Measurements from ENCODE around the gene EVI2B. TPM values are rescaled to one million over a fixed set of nuclear protein-coding genes. Genes with fewer than 3 reads are reported as not detected.

The EVI2B gene
- total RNA-seq, 1 experiment from 2014 or later = 0.20 TPM

DNA sequence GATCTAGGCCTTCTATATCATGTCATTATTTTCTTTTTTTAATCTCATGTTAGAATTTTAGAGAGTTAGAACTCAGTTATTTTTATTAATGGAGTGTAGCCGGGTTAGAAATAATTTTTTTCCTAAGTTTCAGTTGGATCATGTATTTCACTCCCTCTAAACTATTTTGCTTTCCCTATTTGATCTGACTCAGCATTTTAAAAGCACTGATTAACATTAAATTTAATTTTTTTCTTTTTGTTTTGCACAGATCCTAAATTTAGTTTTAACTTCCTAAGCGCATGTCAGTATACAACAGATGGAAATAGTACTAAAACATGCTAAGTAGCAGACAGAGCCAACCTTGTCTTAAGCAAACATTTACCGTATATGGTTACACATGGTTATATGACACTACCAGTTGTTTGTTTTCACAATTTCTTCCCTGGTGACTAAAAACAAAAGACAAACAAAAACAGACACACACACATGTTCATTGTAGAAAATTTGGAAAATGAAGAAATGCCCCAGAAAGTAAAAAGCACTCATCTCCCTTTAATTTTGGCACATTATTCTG is 44.1 kb upstream of the EVI2B start:
- ChIA-PET POLR2A (no interaction called here), RAD21 (ENCODE audit: low non-redundant PET in 1 of 2, low total read pairs in 2 of 2, uncharacterized antibody in 2 of 2, unreplicated experiment in 2 of 2) (no interaction called here), CTCF (no interaction called here)
- H3K79me2 ChIP-seq (ENCODE audit: insufficient read depth, low read length) = no peaks in the 10 kb centered on the region
- no peaks in the 10 kb centered on the region for H4K20me1 ChIP-seq (ENCODE audit: insufficient read depth)
- no peaks in the 10 kb centered on the region for H3K9me3 ChIP-seq (ENCODE audit: control insufficient read depth in 1 of 2, insufficient read depth in 1 of 2, low read depth in 1 of 2, low read length in 2 of 2)
- no peaks in the 10 kb centered on the region for H3K9me2 ChIP-seq (ENCODE audit: insufficient read depth)
- H3K4me2 ChIP-seq (ENCODE audit: low read length) = no peak overlapping the region
- H2AFZ ChIP-seq (ENCODE audit: low read depth, low read length, poor library complexity, severe bottlenecking) = no peak overlapping the region
- no peak overlapping the region for H3K27ac ChIP-seq (ENCODE audit: low read depth, low read length)
- H3K27me3 ChIP-seq (ENCODE audit: insufficient read depth, low read length) = no peaks in the 10 kb centered on the region
- ATAC-seq (no peak), DNase-seq (ENCODE audit: low read depth, low spot score) (no peak)
- no peaks in the 10 kb centered on the region for H3K4me1 ChIP-seq (ENCODE audit: control insufficient read depth in 1 of 2, insufficient read depth in 2 of 2, low read length in 2 of 2)
- TF ChIP-seq, protein P1, sequence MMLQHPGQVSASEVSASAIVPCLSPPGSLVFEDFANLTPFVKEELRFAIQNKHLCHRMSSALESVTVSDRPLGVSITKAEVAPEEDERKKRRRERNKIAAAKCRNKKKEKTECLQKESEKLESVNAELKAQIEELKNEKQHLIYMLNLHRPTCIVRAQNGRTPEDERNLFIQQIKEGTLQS (IDR thresholded peaks at IDR 0.05) = no peak
- no peak for TF ChIP-seq TCF7L2 (IDR thresholded peaks at IDR 0.05; ENCODE audit: borderline replicate concordance, extremely low read depth, insufficient read depth, insufficient read length)
- TF ChIP-seq CBX3 (IDR thresholded peaks at IDR 0.05; ENCODE audit: low read depth) = no peak
- TF ChIP-seq EZH2 (IDR thresholded peaks at IDR 0.05) = no peak
- TF ChIP-seq SIN3A (IDR thresholded peaks at IDR 0.05; ENCODE audit: low read depth) = no peak
- no peak for TF ChIP-seq RAD21 (IDR thresholded peaks at IDR 0.05; ENCODE audit: low read depth)
- no peak for TF ChIP-seq FOSL1 (IDR thresholded peaks at IDR 0.05; ENCODE audit: low read depth)
- no peak for TF ChIP-seq SP1 (IDR thresholded peaks at IDR 0.05; ENCODE audit: low read depth)
- H3K36me3 ChIP-seq (ENCODE audit: control insufficient read depth in 1 of 2, insufficient read depth in 2 of 2, low read length in 2 of 2) = peaks cover 15 to 22% of the 10 kb centered on the region in 2 experiments
- intact Hi-C loops (cut with micrococcal nuclease) = no loop called here
- BruUV-seq (replicated peaks) = no TSS peak
- H3K9ac ChIP-seq (ENCODE audit: low read length) = no peak overlapping the region
- H3K4me3 ChIP-seq (replicated peaks in 1 of 2; ENCODE audit: low read depth in 1 of 2, low read length in 2 of 2) = no peak overlapping the region

GRCh38 chr17:31357091-31357490 is 43.2 kb upstream of the EVI2B start:
- H2AFZ ChIP-seq (ENCODE audit: low read depth, low read length, poor library complexity, severe bottlenecking) = no peak overlapping the region
- no peaks in the 10 kb centered on the region for H3K79me2 ChIP-seq (ENCODE audit: insufficient read depth, low read length)
- H3K36me3 ChIP-seq (ENCODE audit: control insufficient read depth in 1 of 2, insufficient read depth in 2 of 2, low read length in 2 of 2) = peaks cover 22 to 23% of the 10 kb centered on the region in 2 experiments
- H3K27me3 ChIP-seq (ENCODE audit: insufficient read depth, low read length) = no peaks in the 10 kb centered on the region
- intact Hi-C loops (cut with micrococcal nuclease) = no loop called here
- no TSS peak for BruUV-seq (replicated peaks)
- no peaks in the 10 kb centered on the region for H4K20me1 ChIP-seq (ENCODE audit: insufficient read depth)
- no peaks in the 10 kb centered on the region for H3K4me1 ChIP-seq (ENCODE audit: control insufficient read depth in 1 of 2, insufficient read depth in 2 of 2, low read length in 2 of 2)
- ChIA-PET POLR2A (no interaction called here), CTCF (no interaction called here), RAD21 (ENCODE audit: low non-redundant PET in 1 of 2, low total read pairs in 2 of 2, uncharacterized antibody in 2 of 2, unreplicated experiment in 2 of 2) (no interaction called here)
- no peak overlapping the region for H3K27ac ChIP-seq (ENCODE audit: low read depth, low read length)
- ATAC-seq (no peak), DNase-seq (ENCODE audit: low read depth, low spot score) (no peak)
- H3K4me3 ChIP-seq (replicated peaks in 1 of 2; ENCODE audit: low read depth in 1 of 2, low read length in 2 of 2) = no peak overlapping the region
- no peaks in the 10 kb centered on the region for H3K9me2 ChIP-seq (ENCODE audit: insufficient read depth)
- no peaks in the 10 kb centered on the region for H3K9me3 ChIP-seq (ENCODE audit: control insufficient read depth in 1 of 2, insufficient read depth in 1 of 2, low read depth in 1 of 2, low read length in 2 of 2)
- no peak overlapping the region for H3K9ac ChIP-seq (ENCODE audit: low read length)
- no peak overlapping the region for H3K4me2 ChIP-seq (ENCODE audit: low read length)
- TF ChIP-seq EZH2 (IDR thresholded peaks at IDR 0.05) (no peak), SP1 (IDR thresholded peaks at IDR 0.05; ENCODE audit: low read depth) (no peak), JUND (IDR thresholded peaks at IDR 0.05) (no peak), SIN3A (IDR thresholded peaks at IDR 0.05; ENCODE audit: low read depth) (no peak), ZNF274 (IDR thresholded peaks at IDR 0.05; ENCODE audit: low read depth, low read length) (no peak), ELF1 (IDR thresholded peaks at IDR 0.05; ENCODE audit: borderline replicate concordance, low read depth) (no peak), EGR1 (IDR thresholded peaks at IDR 0.05; ENCODE audit: low read depth) (no peak), YY1 (IDR thresholded peaks at IDR 0.05; ENCODE audit: extremely low read depth, insufficient replicate concordance, low read depth, low read length) (no peak), FOSL1 (IDR thresholded peaks at IDR 0.05; ENCODE audit: low read depth) (no peak), CEBPB (IDR thresholded peaks at IDR 0.05; ENCODE audit: low read depth) (no peak), MAX (IDR thresholded peaks at IDR 0.05) (no peak), POLR2AphosphoS5 (IDR thresholded peaks at IDR 0.05; ENCODE audit: low read depth, low read length) (no peak), POLR2A (IDR thresholded peaks at IDR 0.05; ENCODE audit: borderline replicate concordance, extremely low read depth, insufficient read depth, insufficient read length) (no peak)
- TF ChIP-seq, protein P1 (IDR thresholded peaks at IDR 0.05) = no peak
- TF ChIP-seq, protein P2, sequence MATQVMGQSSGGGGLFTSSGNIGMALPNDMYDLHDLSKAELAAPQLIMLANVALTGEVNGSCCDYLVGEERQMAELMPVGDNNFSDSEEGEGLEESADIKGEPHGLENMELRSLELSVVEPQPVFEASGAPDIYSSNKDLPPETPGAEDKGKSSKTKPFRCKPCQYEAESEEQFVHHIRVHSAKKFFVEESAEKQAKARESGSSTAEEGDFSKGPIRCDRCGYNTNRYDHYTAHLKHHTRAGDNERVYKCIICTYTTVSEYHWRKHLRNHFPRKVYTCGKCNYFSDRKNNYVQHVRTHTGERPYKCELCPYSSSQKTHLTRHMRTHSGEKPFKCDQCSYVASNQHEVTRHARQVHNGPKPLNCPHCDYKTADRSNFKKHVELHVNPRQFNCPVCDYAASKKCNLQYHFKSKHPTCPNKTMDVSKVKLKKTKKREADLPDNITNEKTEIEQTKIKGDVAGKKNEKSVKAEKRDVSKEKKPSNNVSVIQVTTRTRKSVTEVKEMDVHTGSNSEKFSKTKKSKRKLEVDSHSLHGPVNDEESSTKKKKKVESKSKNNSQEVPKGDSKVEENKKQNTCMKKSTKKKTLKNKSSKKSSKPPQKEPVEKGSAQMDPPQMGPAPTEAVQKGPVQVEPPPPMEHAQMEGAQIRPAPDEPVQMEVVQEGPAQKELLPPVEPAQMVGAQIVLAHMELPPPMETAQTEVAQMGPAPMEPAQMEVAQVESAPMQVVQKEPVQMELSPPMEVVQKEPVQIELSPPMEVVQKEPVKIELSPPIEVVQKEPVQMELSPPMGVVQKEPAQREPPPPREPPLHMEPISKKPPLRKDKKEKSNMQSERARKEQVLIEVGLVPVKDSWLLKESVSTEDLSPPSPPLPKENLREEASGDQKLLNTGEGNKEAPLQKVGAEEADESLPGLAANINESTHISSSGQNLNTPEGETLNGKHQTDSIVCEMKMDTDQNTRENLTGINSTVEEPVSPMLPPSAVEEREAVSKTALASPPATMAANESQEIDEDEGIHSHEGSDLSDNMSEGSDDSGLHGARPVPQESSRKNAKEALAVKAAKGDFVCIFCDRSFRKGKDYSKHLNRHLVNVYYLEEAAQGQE (IDR thresholded peaks at IDR 0.05; ENCODE audit: low read depth) = no peak
